HepG2 (cell line): ENCODE results near the gene LRP1B. TPM values are rescaled to one million over a fixed set of nuclear protein-coding genes. Genes with fewer than 3 reads are reported as not detected.

ENCODE experiments used
- ATAC-seq: fragments of 200-7000 bp; cut with Tn5 transposase; 3 replicates; pipeline ENCODE4 v1.9.1; 2020; ENCODE audit warnings: mild to moderate bottlenecking, moderate library complexity
- BruUV-seq: library from RNA; stranded (reverse); fragments of 400-500 nt; replicated peaks from 2 replicates; lab custom pipeline; 2021; lab: Mats Ljungman, UMichigan
- CTCF ChIA-PET: fragments of 300-600 bp; formaldehyde crosslinking; extraction: SDS; loops from one replicate; lab custom pipeline; 2021; ENCODE audit warnings: low total read pairs, inconsistent platforms, low intra/inter-chr PET ratio; lab: Yijun Ruan, JAX
- POLR2A ChIA-PET: fragments of 350-600 bp; sonication (Branson Sonifier 250); formaldehyde crosslinking; loops from one replicate; lab custom pipeline; 2020; ENCODE audit warnings: antibody characterized with exemption, inconsistent platforms; lab: Yijun Ruan, JAX
- DNase-seq: peaks from one replicate; pipeline ENCODE4 v3.0.0-alpha.2; 2015; ENCODE audit warnings: low spot score
- FAIRE-seq: peaks from 3 replicates; lab custom pipeline; 2011; peaks lifted over from hg19 to GRCh38; lab: Jason Lieb, UNC
- H2AFZ ChIP-seq: one replicate; pipeline ENCODE4 v1.6.1; 2011; ENCODE audit warnings: low read length, inconsistent platforms
- H3K27ac ChIP-seq: fragments of 300-600 bp; 3 replicates; pipeline ENCODE4 v1.8.0; 2011; ENCODE audit warnings: mixed run types, mild to moderate bottlenecking, mixed read lengths, low read length, inconsistent platforms; ENCODE audit not compliant: insufficient read depth; ENCODE audit errors: extremely low read length
- H3K27me3 ChIP-seq, 2 experiments: fragments of 200-600 bp in 1 of 2; 2 replicates in 1 of 2; 3 replicates in 1 of 2; pipeline versions ENCODE4 v1.6.0 to v1.8.0; 2011; ENCODE audit warnings: low read length in 2 of 2, mild to moderate bottlenecking in 2 of 2, moderate library complexity in 2 of 2, inconsistent platforms in 1 of 2; ENCODE audit not compliant: insufficient read depth in 2 of 2, control insufficient read depth in 1 of 2
- H3K36me3 ChIP-seq, 2 experiments: fragments of 200-600 bp in 1 of 2; replicated peaks in 1 of 2; 2 replicates in 1 of 2; 3 replicates in 1 of 2; pipeline versions ENCODE4 v1.5.1 to v1.8.0; 2011; ENCODE audit warnings: low read length in 2 of 2, inconsistent platforms in 1 of 2; ENCODE audit not compliant: insufficient read depth in 2 of 2, control insufficient read depth in 1 of 2
- H3K4me1 ChIP-seq: 2 replicates; pipeline ENCODE4 v1.5.1; 2012; ENCODE audit warnings: low read length, inconsistent platforms; ENCODE audit not compliant: insufficient read depth
- H3K4me2 ChIP-seq: 2 replicates; pipeline ENCODE4 v1.6.0; 2011; ENCODE audit warnings: low read depth, low read length, inconsistent platforms
- H3K4me3 ChIP-seq, 3 experiments: fragments of 200-600 bp in 1 of 3; sonication (generic), shearing (Covaris generic) in 1 of 3; replicated peaks in 1 of 3; 2 replicates each; pipeline ENCODE4 v1.5.1; 2011 to 2016; ENCODE audit warnings: low read length in 3 of 3, inconsistent platforms in 2 of 3, low read depth in 2 of 3, mild to moderate bottlenecking in 2 of 3, control low read depth in 1 of 3, mixed read lengths in 1 of 3; ENCODE audit not compliant: insufficient read depth in 1 of 3
- H3K79me2 ChIP-seq: one replicate; pipeline ENCODE4 v1.6.1; 2011; ENCODE audit warnings: low read length, inconsistent platforms; ENCODE audit not compliant: insufficient read depth
- H3K9ac ChIP-seq: 2 replicates; pipeline ENCODE4 v1.6.0; 2011; ENCODE audit warnings: mild to moderate bottlenecking, low read depth, low read length, inconsistent platforms; ENCODE audit not compliant: insufficient read depth
- H3K9me3 ChIP-seq: 2 replicates; pipeline ENCODE4 v1.5.1; 2012; ENCODE audit warnings: mild to moderate bottlenecking, low read length
- H4K20me1 ChIP-seq: 2 replicates; pipeline ENCODE4 v1.6.0; 2011; ENCODE audit warnings: inconsistent platforms, mild to moderate bottlenecking, low read length, moderate library complexity; ENCODE audit not compliant: insufficient read depth
- CHD4 ChIP-seq: fragments of 200-600 bp; sonication (generic); IDR thresholded peaks from 2 replicates; pipeline ENCODE4 v1.7.0; 2017; ENCODE audit warnings: mild to moderate bottlenecking, low read length, borderline replicate concordance
- CREB1 ChIP-seq, 2 experiments: fragments of 450-650 bp in 1 of 2; IDR thresholded peaks; 2 replicates each; pipeline ENCODE4 v1.6.1; 2016 to 2017; ENCODE audit warnings: control low read depth in 1 of 2, mild to moderate bottlenecking in 1 of 2, missing compliant biosample characterization in 1 of 2, missing genetic modification characterization in 1 of 2
- HIVEP1 ChIP-seq: sonication (generic); formaldehyde crosslinking; IDR thresholded peaks from 2 replicates; pipeline ENCODE4 v1.4.0; 2020; ENCODE audit warnings: mild to moderate bottlenecking, missing genetic modification reagents
- HNF4A ChIP-seq: sonication (generic); formaldehyde crosslinking; IDR thresholded peaks from 2 replicates; pipeline ENCODE4 v1.4.0; 2020; ENCODE audit warnings: missing genetic modification reagents
- MAFG ChIP-seq: sonication (generic); formaldehyde crosslinking; IDR thresholded peaks from 2 replicates; pipeline ENCODE4 v1.5.1; 2020; ENCODE audit warnings: mild to moderate bottlenecking, missing genetic modification reagents
- MIXL1 ChIP-seq: IDR thresholded peaks from 2 replicates; pipeline ENCODE4 v1.6.1; 2016
- SMARCC2 ChIP-seq: fragments of 450-650 bp; IDR thresholded peaks from 2 replicates; pipeline ENCODE4 v1.6.1; 2017; ENCODE audit warnings: antibody characterized with exemption, mild to moderate bottlenecking
- ZNF674 ChIP-seq: sonication (generic); formaldehyde crosslinking; IDR thresholded peaks from 2 replicates; pipeline ENCODE4 v1.5.0; 2020; ENCODE audit warnings: low read depth, mild to moderate bottlenecking, missing genetic modification reagents
- WGBS: methylation state at CpG from one replicate; pipeline ENCODE4 v1.1.6; 2017; ENCODE audit warnings: low lambda C conversion rate; 5-methylcytosine and 5-hydroxymethylcytosine counted together
- in situ Hi-C: cut with HindIII; loops from 2 replicates; pipeline ENCODE4 v1.10.0; 2017; ENCODE audit warnings: low pct_unique_long_range_greater_than_20kb; ENCODE audit not compliant: extremely low pct_ligation_motif_present
- intact Hi-C: fragments of 100-400 bp; cut with micrococcal nuclease; formaldehyde crosslinking; loops from one replicate; pipeline ENCODE4 v1.10.0; 2022; ENCODE audit not compliant: unreplicated experiment
- polyA plus RNA-seq, 8 experiments: library from polyadenylated mRNA; depleted of rRNA in 3 of 8; stranded (reverse) in 7 of 8; unstranded in 1 of 8; fragments of >200 nt; fragmentation: Illumina TruSeq in 4 of 8; extraction: Trizol in 4 of 8; gene quantifications; 2 replicates each; pipeline versions ENCODE4 v1.2.1 to v1.2.3, GENCODE V29; 2011 to 2016; ENCODE audit warnings: low read depth in 4 of 8, missing spikeins in 1 of 8, mixed read lengths in 1 of 8; ENCODE audit not compliant: insufficient read depth in 1 of 8
- total RNA-seq, 5 experiments: library from RNA; depleted of rRNA; stranded (reverse); fragments of >200 nt; fragmentation: Illumina TruSeq; extraction: Trizol; gene quantifications; 2 replicates each; pipeline ENCODE4 v1.2.3, GENCODE V29; 2016; ENCODE audit warnings: low read depth in 1 of 5
- TF ChIP-seq, protein P1 (sequence below), 2 experiments: sonication (generic) in 1 of 2; formaldehyde crosslinking in 1 of 2; IDR thresholded peaks; 2 replicates each; pipeline versions ENCODE4 v1.5.1 to v1.6.1; 2011 to 2020; ENCODE audit warnings: borderline replicate concordance in 1 of 2, low read depth in 1 of 2, low read length in 1 of 2, mild to moderate bottlenecking in 1 of 2, missing genetic modification reagents in 1 of 2, moderate library complexity in 1 of 2
- TF ChIP-seq, protein P2 (sequence below): sonication (generic); formaldehyde crosslinking; IDR thresholded peaks from 2 replicates; pipeline ENCODE4 v1.4.0; 2020; ENCODE audit warnings: mild to moderate bottlenecking, low read depth, missing genetic modification reagents

The LRP1B gene
- total and polyA plus RNA-seq, 2 of the 13 experiments (the other 11 are each of a cell fraction or from before 2014, with no cell fraction given), result 0.04 TPM; not detected in 1

DNA sequence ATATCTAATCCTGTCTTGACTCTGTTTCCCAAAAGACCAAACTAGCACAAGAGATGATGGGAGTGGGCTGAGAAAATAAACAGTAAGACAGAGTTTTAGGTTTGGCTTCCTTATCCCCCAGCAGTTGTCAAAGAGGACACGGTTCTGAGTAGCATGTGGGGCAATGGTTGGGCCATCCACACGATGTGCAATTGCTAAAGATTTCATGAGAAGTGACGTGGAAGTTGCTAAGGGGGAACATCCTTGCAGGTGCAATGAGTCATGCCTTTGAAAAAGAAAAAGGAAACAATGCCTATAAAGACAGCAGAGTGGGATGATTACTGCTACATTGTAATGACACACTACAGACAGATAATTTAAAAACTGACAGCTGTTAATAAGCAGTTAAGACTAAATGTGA, 1395.8 kb downstream of the LRP1B start:
- WGBS, result 2% methylated on average over 3 of the region's 3 CpGs
- Histone ChIP-seq H3K27ac (no peak overlapping the region), H3K27me3 (no peaks in the 10 kb centered on the region), H4K20me1 (no peaks in the 10 kb centered on the region), H3K9me3 (no peaks in the 10 kb centered on the region), H3K4me1 (no peaks in the 10 kb centered on the region), H3K79me2 (no peaks in the 10 kb centered on the region), H3K4me3 (no peak overlapping the region), H3K36me3 (no peaks in the 10 kb centered on the region), H2AFZ (no peak overlapping the region), H3K4me2 (no peak overlapping the region), H3K9ac (no peak overlapping the region)
- FAIRE-seq, result no peak
- intact Hi-C loops (no loop called here), in situ Hi-C loops (no loop called here)
- ChIA-PET CTCF (no interaction called here), POLR2A (no interaction called here)
- no TSS peak for BruUV-seq
- ATAC-seq, result no peak
- TF ChIP-seq CHD4 (no peak), CREB1 (IDR thresholded peaks at IDR 0.05) (peak; percentile 58; the same call in 1 of the 2 replicates), CREB1 (CRISPR knock-in tag; IDR thresholded peaks at IDR 0.05) (no peak), MIXL1 (CRISPR knock-in tag) (no peak)
- DNase-seq, result no peak

DNA sequence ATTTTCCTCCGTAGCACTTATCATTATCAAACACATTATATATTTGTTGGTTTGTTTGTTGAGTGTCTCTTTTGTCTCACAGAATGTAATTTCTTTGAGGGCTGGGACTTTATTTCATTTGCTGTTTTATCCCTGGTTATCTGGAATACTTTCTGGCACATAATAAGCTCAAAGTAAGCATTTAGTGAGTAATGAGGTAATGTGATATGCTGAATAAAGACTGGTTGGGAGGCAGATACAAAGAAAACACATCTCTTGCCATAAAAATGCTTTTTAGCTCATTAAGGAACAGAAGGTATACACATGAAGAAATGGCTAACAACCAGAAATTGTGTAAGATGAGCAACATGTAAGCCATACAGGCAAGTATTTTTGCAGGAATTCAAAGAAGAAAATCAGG, 1411.8 kb downstream of the LRP1B start:
- no peaks in the 10 kb centered on the region for H3K9me3 ChIP-seq
- BruUV-seq, result no TSS peak
- TF ChIP-seq, protein P1, sequence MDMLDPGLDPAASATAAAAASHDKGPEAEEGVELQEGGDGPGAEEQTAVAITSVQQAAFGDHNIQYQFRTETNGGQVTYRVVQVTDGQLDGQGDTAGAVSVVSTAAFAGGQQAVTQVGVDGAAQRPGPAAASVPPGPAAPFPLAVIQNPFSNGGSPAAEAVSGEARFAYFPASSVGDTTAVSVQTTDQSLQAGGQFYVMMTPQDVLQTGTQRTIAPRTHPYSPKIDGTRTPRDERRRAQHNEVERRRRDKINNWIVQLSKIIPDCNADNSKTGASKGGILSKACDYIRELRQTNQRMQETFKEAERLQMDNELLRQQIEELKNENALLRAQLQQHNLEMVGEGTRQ (IDR thresholded peaks at IDR 0.05; ENCODE audit: low read depth, low read length), result no peak
- TF ChIP-seq, protein P1 (CRISPR knock-in tag; IDR thresholded peaks at IDR 0.05; ENCODE audit: borderline replicate concordance), result no peak
- TF ChIP-seq SMARCC2, result no peak
- TF ChIP-seq HIVEP1, result no peak
- TF ChIP-seq MAFG (CRISPR knock-in tag), result no peak
- no peak for TF ChIP-seq ZNF674 (CRISPR knock-in tag)
- TF ChIP-seq, protein P2, sequence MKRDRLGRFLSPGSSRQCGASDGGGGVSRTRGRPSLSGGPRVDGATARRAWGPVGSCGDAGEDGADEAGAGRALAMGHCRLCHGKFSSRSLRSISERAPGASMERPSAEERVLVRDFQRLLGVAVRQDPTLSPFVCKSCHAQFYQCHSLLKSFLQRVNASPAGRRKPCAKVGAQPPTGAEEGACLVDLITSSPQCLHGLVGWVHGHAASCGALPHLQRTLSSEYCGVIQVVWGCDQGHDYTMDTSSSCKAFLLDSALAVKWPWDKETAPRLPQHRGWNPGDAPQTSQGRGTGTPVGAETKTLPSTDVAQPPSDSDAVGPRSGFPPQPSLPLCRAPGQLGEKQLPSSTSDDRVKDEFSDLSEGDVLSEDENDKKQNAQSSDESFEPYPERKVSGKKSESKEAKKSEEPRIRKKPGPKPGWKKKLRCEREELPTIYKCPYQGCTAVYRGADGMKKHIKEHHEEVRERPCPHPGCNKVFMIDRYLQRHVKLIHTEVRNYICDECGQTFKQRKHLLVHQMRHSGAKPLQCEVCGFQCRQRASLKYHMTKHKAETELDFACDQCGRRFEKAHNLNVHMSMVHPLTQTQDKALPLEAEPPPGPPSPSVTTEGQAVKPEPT (CRISPR knock-in tag), result no peak
- TF ChIP-seq HNF4A (CRISPR knock-in tag), result no peak
- ChIA-PET CTCF (no interaction called here), POLR2A (no interaction called here)
- no peak overlapping the region for H3K27ac ChIP-seq
- H2AFZ ChIP-seq, result no peak overlapping the region
- H3K4me3 ChIP-seq, result no peak overlapping the region
- WGBS, result 2% methylated on average over 1 of the region's 1 CpG
- DNase-seq (no peak), ATAC-seq (no peak), FAIRE-seq (no peak)
- in situ Hi-C loops (no loop called here), intact Hi-C loops (no loop called here)
- H3K4me2 ChIP-seq, result no peak overlapping the region
- no peak overlapping the region for H3K9ac ChIP-seq
- H3K27me3 ChIP-seq, result no peaks in the 10 kb centered on the region
- H3K79me2 ChIP-seq, result no peaks in the 10 kb centered on the region
- H3K4me1 ChIP-seq, result no peaks in the 10 kb centered on the region
- H3K36me3 ChIP-seq, result no peaks in the 10 kb centered on the region
- no peaks in the 10 kb centered on the region for H4K20me1 ChIP-seq
